MM.1S (cell line): ENCODE data around the gene SOBP.

Source experiments
- EZH2 ChIP-seq: fragments of 300-600 bp; sonication (generic); optimal IDR thresholded peaks from 2 replicates; pipeline ENCODE3; 2017; ENCODE audit warnings: low read depth, mild to moderate bottlenecking, antibody characterized with exemption, low read length, mixed read lengths
- EZH2phosphoT487 ChIP-seq: fragments of 300-600 bp; sonication (generic); IDR thresholded peaks from 2 replicates; pipeline ENCODE4 v1.6.1; 2018; ENCODE audit warnings: antibody characterized with exemption, low read length
- TF ChIP-seq, protein P1 (sequence below): fragments of 300-600 bp; sonication (generic); IDR thresholded peaks from 2 replicates; pipeline ENCODE4 v1.5.1; 2016; ENCODE audit warnings: antibody characterized with exemption, low read length, mixed read lengths

DNA sequence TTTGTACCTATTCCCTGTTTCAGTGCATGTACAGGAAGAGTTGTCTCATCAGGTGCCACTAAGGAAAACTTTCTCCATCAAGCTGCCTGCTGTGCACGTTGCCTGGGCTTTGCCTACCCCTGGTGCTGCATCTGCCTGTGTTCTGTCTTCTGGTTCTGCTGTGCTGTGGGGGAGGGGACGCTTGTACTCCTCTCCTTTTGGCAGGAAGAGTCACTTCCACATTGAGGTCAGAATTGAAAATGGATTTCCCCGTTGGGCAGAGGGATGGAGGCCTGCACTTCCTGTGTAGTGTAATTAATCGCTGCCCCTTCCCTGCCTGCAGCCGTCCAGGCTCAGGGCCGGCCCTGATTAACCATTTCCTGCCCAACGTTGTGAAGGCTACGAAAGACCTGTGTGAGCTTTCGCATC is 180.9 kb downstream of the SOBP start:
- TF ChIP-seq, protein P1, sequence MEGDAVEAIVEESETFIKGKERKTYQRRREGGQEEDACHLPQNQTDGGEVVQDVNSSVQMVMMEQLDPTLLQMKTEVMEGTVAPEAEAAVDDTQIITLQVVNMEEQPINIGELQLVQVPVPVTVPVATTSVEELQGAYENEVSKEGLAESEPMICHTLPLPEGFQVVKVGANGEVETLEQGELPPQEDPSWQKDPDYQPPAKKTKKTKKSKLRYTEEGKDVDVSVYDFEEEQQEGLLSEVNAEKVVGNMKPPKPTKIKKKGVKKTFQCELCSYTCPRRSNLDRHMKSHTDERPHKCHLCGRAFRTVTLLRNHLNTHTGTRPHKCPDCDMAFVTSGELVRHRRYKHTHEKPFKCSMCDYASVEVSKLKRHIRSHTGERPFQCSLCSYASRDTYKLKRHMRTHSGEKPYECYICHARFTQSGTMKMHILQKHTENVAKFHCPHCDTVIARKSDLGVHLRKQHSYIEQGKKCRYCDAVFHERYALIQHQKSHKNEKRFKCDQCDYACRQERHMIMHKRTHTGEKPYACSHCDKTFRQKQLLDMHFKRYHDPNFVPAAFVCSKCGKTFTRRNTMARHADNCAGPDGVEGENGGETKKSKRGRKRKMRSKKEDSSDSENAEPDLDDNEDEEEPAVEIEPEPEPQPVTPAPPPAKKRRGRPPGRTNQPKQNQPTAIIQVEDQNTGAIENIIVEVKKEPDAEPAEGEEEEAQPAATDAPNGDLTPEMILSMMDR: no peak
- TF ChIP-seq EZH2phosphoT487 (no peak), EZH2 (no peak)
